ENCODE data around the gene R3HCC1L. TPM values are rescaled to one million over a fixed set of nuclear protein-coding genes. Genes with fewer than 3 reads are reported as not detected.

R3HCC1L gene
- total RNA-seq, 1 donor from 2014 or later = 13.7 TPM

DNA sequence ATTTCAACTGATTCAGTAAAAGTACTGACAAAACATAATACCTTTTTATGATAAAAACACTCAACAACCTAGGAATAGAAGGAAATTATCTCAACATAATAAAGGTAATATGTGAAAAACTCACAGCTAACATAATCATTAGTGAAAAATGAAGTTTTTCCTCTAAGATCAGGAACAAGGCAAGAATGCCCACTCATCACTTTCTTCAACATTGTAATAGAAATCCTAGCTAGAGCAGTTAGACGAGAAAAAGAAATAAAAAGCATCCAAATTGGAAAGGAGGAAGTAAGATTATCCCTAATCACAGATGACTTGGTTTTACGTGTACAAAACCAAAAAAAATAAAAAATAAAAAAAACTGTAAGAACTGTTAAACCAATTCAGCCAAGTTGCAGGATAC, 58.6 kb downstream of the R3HCC1L start:
- Histone ChIP-seq H3K4me3 (no peak overlapping the region), H3K27ac (no peak overlapping the region), H3K36me3 (no peaks in the 10 kb centered on the region), H3K4me1 (no peaks in the 10 kb centered on the region), H3K9me3 (no peaks in the 10 kb centered on the region), H3K27me3 (no peaks in the 10 kb centered on the region)
- ATAC-seq (no peak), DNase-seq (no peak)
- intact Hi-C loops (cut with DNase I) = no loop called here
- TF ChIP-seq, protein P1, sequence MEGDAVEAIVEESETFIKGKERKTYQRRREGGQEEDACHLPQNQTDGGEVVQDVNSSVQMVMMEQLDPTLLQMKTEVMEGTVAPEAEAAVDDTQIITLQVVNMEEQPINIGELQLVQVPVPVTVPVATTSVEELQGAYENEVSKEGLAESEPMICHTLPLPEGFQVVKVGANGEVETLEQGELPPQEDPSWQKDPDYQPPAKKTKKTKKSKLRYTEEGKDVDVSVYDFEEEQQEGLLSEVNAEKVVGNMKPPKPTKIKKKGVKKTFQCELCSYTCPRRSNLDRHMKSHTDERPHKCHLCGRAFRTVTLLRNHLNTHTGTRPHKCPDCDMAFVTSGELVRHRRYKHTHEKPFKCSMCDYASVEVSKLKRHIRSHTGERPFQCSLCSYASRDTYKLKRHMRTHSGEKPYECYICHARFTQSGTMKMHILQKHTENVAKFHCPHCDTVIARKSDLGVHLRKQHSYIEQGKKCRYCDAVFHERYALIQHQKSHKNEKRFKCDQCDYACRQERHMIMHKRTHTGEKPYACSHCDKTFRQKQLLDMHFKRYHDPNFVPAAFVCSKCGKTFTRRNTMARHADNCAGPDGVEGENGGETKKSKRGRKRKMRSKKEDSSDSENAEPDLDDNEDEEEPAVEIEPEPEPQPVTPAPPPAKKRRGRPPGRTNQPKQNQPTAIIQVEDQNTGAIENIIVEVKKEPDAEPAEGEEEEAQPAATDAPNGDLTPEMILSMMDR (IDR thresholded peaks at IDR 0.05) = no peak

DNA sequence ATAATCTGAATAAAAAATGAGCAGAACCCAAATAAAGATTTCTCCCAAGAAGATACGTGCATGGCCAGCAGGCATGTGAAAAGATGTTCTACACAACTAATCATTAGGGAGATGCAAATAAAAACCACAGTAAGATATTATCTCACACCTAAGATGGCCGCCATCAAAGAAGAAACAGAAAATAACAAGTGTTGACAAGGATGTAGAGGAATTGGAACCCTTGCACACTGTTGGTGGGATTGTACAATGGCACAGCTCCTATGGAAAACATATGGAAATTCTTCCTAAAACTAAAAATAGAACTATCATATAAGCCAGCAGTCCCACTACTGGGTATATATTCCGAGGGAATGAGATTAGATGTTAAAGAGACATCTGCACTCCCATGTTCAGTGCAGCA, 60.2 kb downstream of the R3HCC1L start:
- no peaks in the 10 kb centered on the region for H3K36me3 ChIP-seq
- no peak for DNase-seq
- H3K27ac ChIP-seq = no peak overlapping the region
- intact Hi-C loops (cut with DNase I) = no loop called here
- H3K9me3 ChIP-seq = no peaks in the 10 kb centered on the region
- no peak overlapping the region for H3K4me3 ChIP-seq
- no peaks in the 10 kb centered on the region for H3K27me3 ChIP-seq
- no peak for ATAC-seq
- TF ChIP-seq, protein P1 (IDR thresholded peaks at IDR 0.05) = no peak
- no peaks in the 10 kb centered on the region for H3K4me1 ChIP-seq

DNA sequence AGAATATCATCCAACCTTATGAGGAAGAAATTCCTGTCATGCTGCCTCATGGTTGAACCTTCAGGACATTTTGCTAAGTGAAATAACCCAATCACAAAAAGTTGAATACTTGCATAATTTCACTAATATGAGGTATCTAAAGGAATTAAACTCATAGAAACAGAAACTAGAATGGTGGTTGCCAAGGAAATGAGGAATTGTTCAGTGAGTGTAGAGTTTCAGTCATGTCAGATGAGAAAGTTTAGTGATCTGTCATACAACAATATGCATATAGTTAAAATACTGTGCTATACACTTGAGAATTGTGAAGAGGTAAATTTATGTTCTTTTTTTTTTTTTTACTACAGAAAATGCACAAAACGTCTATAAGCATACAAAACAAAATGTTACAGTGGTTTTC, 60.7 kb downstream of the R3HCC1L start:
- no peaks in the 10 kb centered on the region for H3K9me3 ChIP-seq
- DNase-seq (no peak), ATAC-seq (no peak)
- H3K27me3 ChIP-seq = no peaks in the 10 kb centered on the region
- no peaks in the 10 kb centered on the region for H3K4me1 ChIP-seq
- no peaks in the 10 kb centered on the region for H3K36me3 ChIP-seq
- no peak overlapping the region for H3K27ac ChIP-seq
- TF ChIP-seq, protein P1 (IDR thresholded peaks at IDR 0.05) = no peak
- H3K4me3 ChIP-seq = no peak overlapping the region
- intact Hi-C loops (cut with DNase I) = no loop called here

GRCh38 chr10:98196985-98197384, 62.5 kb downstream of the R3HCC1L start:
- Histone ChIP-seq H3K27ac (no peak overlapping the region), H3K4me3 (no peak overlapping the region), H3K4me1 (no peaks in the 10 kb centered on the region), H3K27me3 (no peaks in the 10 kb centered on the region), H3K36me3 (no peaks in the 10 kb centered on the region), H3K9me3 (no peaks in the 10 kb centered on the region)
- ATAC-seq (no peak), DNase-seq (no peak)
- TF ChIP-seq, protein P1 (IDR thresholded peaks at IDR 0.05) = no peak
- intact Hi-C loops (cut with DNase I) = no loop called here

DNA sequence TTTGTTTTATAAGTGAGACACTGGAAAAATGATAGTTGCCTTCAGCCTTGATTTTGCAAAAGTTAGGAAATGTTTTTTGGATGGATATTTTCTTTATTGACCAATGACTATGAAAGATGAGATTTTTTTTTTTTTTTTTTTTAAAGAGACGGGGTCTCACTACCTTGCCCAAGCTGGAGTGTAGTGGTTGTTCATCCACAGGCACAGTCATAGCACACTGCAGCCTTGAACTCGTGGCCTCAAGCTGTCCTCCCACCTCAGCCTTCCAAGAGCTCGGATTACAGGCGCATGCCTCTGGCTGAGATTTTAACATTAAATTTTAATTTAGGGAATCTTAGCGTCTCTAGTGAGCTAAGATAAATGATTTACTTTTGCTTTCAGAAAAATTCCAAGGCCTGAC, 67.3 kb downstream of the R3HCC1L start:
- DNase-seq (no peak), ATAC-seq (no peak)
- H3K9me3 ChIP-seq = no peaks in the 10 kb centered on the region
- intact Hi-C loops (cut with DNase I) = no loop called here
- no peak overlapping the region for H3K27ac ChIP-seq
- no peaks in the 10 kb centered on the region for H3K27me3 ChIP-seq
- H3K36me3 ChIP-seq = no peaks in the 10 kb centered on the region
- H3K4me3 ChIP-seq = no peak overlapping the region
- TF ChIP-seq, protein P1 (IDR thresholded peaks at IDR 0.05) = no peak
- H3K4me1 ChIP-seq = no peaks in the 10 kb centered on the region

DNA sequence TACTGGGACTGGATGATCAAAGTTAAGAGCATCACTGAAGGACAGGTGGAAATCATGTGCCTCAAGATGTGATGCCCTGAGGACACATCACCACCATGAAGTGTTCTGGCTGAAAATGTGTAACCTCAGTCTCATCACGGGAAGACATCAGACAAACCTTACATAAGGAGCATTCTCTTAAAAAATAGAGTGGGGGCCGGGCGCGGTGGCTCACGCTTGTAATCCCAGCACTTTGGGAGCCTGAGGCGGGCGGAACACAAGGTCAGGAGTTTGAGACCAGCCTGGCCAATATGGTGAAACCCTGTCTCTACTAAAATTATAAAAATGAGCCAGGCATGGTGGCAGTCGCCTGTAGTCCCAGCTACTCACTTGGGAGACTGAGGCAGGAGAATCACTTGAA, 67.9 kb downstream of the R3HCC1L start:
- H3K9me3 ChIP-seq = no peaks in the 10 kb centered on the region
- intact Hi-C loops (cut with DNase I) = no loop called here

More for the DNA sequence above, 67.9 kb downstream of the R3HCC1L start:
- TF ChIP-seq, protein P1 (IDR thresholded peaks at IDR 0.05) = no peak
- H3K4me1 ChIP-seq = no peaks in the 10 kb centered on the region
- DNase-seq = no peak
- no peaks in the 10 kb centered on the region for H3K36me3 ChIP-seq
- H3K27ac ChIP-seq = no peak overlapping the region
- no peak overlapping the region for H3K4me3 ChIP-seq
- no peak for ATAC-seq
- H3K27me3 ChIP-seq = no peaks in the 10 kb centered on the region
